ENCODE measurements around the gene TMEFF1. TPM values are rescaled to one million over a fixed set of nuclear protein-coding genes. Genes with fewer than 3 reads are reported as not detected.

TMEFF1 gene
- total RNA-seq, 6 experiments from 2014 or later: 0.09 to 0.24 TPM; not detected in 4

- DNase-seq: no peak
- no peak for ATAC-seq
- no peaks in the 10 kb centered on the region for H3K36me3 ChIP-seq
- no peak overlapping the region for H3K27ac ChIP-seq
- H3K4me1 ChIP-seq: no peaks in the 10 kb centered on the region
- TF ChIP-seq POLR2A (IDR thresholded peaks at IDR 0.05): no peak
- TF ChIP-seq CTCF (IDR thresholded peaks at IDR 0.05): no peak
- no CpG with 5 or more reads among the region's 5 CpGs for WGBS (ENCODE audit: insufficient coverage, low coverage, low lambda C conversion rate, missing lambda C conversion rate)
- H3K27me3 ChIP-seq: no peaks in the 10 kb centered on the region
- H3K4me3 ChIP-seq: no peak overlapping the region
- intact Hi-C loops (cut with DNase I): no loop called here
- no peaks in the 10 kb centered on the region for H3K9me3 ChIP-seq
Observed at GRCh38 chr9:100619665-100620064, 146.7 kb downstream of the TMEFF1 start.

- Histone ChIP-seq H3K27ac (no peak overlapping the region), H3K36me3 (no peaks in the 10 kb centered on the region), H3K9me3 (no peaks in the 10 kb centered on the region), H3K4me3 (no peak overlapping the region), H3K27me3 (no peaks in the 10 kb centered on the region), H3K4me1 (no peaks in the 10 kb centered on the region)
- intact Hi-C loops (cut with DNase I): no loop called here
- DNase-seq (no peak), ATAC-seq (no peak)
- WGBS (ENCODE audit: insufficient coverage, low coverage, low lambda C conversion rate, missing lambda C conversion rate): 73% methylated on average over 1 of the region's 1 CpG
- TF ChIP-seq CTCF (IDR thresholded peaks at IDR 0.05) (no peak), POLR2A (IDR thresholded peaks at IDR 0.05) (no peak)
Observed at GRCh38 chr9:100623969-100624368, 151.0 kb downstream of the TMEFF1 start.

- Histone ChIP-seq H3K9me3 (no peaks in the 10 kb centered on the region), H3K36me3 (no peaks in the 10 kb centered on the region), H3K27me3 (no peaks in the 10 kb centered on the region), H3K4me3 (no peak overlapping the region), H3K27ac (no peak overlapping the region), H3K4me1 (no peaks in the 10 kb centered on the region)
- ATAC-seq (no peak), DNase-seq (no peak)
- intact Hi-C loops (cut with DNase I): no loop called here
- 89% methylated on average over 1 of the region's 1 CpG for WGBS (ENCODE audit: insufficient coverage, low coverage, low lambda C conversion rate, missing lambda C conversion rate)
- TF ChIP-seq POLR2A (IDR thresholded peaks at IDR 0.05): no peak
- TF ChIP-seq CTCF (IDR thresholded peaks at IDR 0.05): no peak
Observed at GRCh38 chr9:100626949-100627348, 154.0 kb downstream of the TMEFF1 start.

Other genes with a start within 250 kb of the TMEFF1 start
- gene TEX10, start 120.2 kb upstream of the TMEFF1 start, total RNA-seq: 1 to 10 TPM; 2.5 to 6.4 (median 5.0) TPM
- 10 to 100 TPM in 3 of 6 experiments, 1 to 10 TPM in 3; 6.7 to 26.9 (median 15.9) TPM for gene MSANTD3, start 46.0 kb upstream of the TMEFF1 start, total RNA-seq
- under 1 TPM in 4 of 6 experiments, not detected in 2; 0.12 to 0.19 (median 0.14) TPM for gene CAVIN4, start 104.9 kb downstream of the TMEFF1 start, total RNA-seq

Data from right lobe of liver (tissue), 6 donors.